GM21447 (cell line): Measurements from ENCODE around the gene DNAJC2.
A peak's percentile ranks its signal among the peaks of the same experiment; 100 is the strongest.

Source experiments
- ATAC-seq: cut with Tn5 transposase; IDR thresholded peaks from one replicate; pipeline ENCODE4 v1.9.1; 2021; ENCODE audit not compliant: unreplicated experiment

Gene DNAJC2

GRCh38 chr7:103344453-103345149 is at the start of gene DNAJC2:
TSS of gene DNAJC2 (minus strand) at chr7:103344767. CDS start at chr7:103344622, 145 bp downstream.
- peak; percentile 80 for ATAC-seq

DNA sequence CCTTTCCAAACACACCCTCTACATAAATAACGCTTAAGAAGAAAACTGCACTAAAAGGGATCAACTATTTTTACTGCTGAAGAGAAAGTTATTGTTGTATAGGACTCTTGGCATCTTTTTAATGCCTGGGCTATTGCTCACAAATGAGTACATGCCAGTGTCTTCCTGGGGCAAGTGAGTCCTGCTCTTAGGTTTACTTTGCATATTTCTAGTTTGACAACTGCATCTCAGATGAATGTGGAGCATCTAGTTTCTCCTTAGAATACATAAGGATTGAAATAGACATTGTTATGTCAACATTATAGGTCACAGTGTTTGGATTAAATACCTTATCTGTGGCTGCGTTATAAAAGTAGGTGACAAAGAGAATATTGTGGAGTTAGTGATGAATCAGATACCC is 47.4 kb upstream of the DNAJC2 start:
- no peak for ATAC-seq

DNA sequence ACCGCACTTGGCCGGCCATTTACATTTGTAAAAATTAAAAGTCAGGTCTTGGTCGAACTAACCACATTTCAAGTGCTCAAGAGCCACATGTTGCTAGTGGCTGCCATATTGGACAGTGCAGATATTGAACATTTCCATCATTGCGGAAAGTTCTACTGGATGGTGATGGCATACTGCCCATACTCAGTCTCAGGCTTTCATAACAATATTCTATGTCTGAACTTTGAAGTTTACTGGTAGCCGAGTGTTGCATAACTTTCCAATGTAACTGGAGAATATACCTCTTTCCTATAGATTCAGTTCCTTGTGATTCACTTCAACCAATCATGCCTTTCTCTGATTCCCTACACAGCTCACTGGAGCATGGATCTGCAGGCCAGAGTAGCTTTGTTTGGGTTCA is 46.6 kb upstream of the DNAJC2 start:
- no peak for ATAC-seq

GRCh38 chr7:103389263-103389662 is 44.7 kb upstream of the DNAJC2 start:
- ATAC-seq, result no peak

- no peak for ATAC-seq
Observed at GRCh38 chr7:103388469-103389140, 44.0 kb upstream of the DNAJC2 start.

- no peak for ATAC-seq
Observed at GRCh38 chr7:103387242-103387641, 42.7 kb upstream of the DNAJC2 start.

GRCh38 chr7:103382032-103382402 is 37.5 kb upstream of the DNAJC2 start:
- no peak for ATAC-seq

- no peak for ATAC-seq
Observed at GRCh38 chr7:103381280-103382031, 36.9 kb upstream of the DNAJC2 start.

DNA sequence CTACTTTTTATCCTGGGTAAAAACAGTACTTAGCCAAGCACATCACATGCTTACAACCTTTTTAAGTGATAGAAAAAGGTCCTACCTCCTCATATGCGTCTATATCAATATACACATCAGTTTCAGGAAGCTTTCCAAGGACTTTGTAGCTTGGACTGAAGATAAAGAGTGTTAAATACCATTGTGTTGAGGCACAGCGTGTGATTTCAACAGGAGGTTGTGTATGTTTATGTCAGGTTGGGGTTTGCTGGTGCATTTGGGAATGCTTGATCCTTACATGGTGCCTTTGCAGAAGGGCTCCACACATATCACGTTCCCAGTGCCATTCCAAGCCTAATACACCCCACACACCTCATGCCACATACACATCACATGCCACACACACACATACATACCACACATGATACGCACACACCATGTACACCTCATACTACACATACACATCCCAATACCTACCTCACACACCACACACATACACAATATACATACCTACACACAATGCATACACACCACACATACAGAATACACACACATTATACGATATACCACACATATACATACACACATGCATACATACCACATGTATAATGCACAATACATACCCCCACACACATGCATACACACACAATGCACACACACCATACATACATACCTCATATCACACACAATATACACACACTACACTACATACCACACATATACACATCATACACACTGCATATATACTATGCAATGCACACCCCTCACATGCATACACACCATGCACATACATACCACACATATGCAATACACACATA is 36.0 kb upstream of the DNAJC2 start:
- ATAC-seq, result no peak

DNA sequence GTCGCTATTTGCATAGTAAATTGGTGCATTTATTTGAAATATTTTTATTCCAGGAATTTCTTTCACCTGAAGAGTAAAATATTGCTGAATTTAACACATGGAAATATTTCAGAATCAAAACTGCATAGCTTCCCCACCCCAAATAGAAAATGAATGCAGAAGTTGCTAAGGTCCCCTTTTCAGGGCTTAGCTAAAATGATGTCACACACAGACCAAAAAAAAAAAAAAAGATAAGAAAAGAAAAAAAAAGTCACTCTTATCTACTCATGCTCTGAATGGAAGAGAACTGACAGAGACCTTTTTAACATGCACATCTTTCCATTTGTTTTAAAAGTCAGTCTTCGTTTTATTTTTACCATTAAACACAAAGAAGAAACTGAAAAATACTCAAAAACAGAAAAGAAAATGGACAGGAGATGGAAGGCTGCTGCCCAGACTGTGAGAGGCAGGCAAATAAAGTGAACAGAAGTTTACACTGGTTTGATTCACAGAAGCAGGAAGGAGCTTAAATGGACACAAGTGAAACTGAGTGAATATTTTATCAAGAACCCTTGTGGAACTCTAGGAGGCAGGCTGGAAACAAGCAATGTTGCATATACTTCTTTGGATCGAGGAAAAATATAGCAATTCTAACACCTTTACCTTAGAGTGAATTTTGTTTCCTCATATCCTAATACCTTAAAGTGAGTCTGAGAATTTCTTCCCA is 34.9 kb upstream of the DNAJC2 start:
- no peak for ATAC-seq

- ATAC-seq, result no peak
Observed at GRCh38 chr7:103373866-103374643, 29.5 kb upstream of the DNAJC2 start.

- no peak for ATAC-seq
Observed at GRCh38 chr7:103369432-103369831, 24.9 kb upstream of the DNAJC2 start.

- no peak for ATAC-seq
Observed at GRCh38 chr7:103349805-103350204, 5.2 kb upstream of the DNAJC2 start.

DNA sequence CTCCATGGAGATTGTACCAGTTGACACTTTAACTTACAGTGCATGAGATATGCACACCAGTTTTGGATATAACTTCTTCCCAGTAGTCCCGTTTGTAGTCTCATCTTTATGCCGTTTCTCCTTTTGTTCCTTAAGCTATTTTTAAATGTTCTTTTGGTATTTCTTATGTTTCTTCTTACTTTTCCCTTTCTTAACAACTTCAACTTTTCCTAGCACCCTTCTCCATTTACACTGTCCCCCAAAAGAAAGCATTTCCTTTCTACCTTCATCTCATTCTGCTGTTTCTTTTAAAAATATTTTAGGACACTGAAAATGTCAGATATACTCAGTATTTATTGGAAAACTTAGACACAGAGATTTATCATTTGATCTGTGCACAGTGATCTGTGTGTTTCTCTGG is 4.4 kb upstream of the DNAJC2 start:
- ATAC-seq, result no peak

DNA sequence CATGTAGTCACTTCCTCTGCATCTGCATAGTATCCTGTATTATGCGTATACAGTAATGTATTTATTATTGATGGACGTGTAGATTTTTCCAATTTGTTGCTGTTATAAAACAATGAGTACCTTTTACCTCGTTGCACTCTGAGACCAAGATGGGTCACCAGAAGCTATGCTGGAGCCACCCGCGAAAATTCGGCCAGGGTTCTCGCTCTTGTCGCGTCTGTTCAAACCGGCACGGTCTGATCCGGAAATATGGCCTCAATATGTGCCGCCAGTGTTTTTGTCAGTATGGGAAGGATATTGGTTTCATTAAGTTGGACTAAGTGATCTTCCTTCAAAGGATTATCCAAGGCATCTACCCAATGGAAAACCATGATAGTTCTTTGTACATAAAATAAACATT is 3.9 kb upstream of the DNAJC2 start:
- no peak for ATAC-seq

- peak; percentile 63 for ATAC-seq
Observed at GRCh38 chr7:103347507-103348267, 3.1 kb upstream of the DNAJC2 start, which contains the start of gene PSMC2. TSS of gene PSMC2 (plus strand) at chr7:103347643. CDS start at chr7:103347712, 69 bp downstream.

GRCh38 chr7:103346396-103346795 is 1.8 kb upstream of the DNAJC2 start:
- no peak for ATAC-seq

- ATAC-seq, result peak; percentile 9
Observed at GRCh38 chr7:103343758-103344452, 662 bp downstream of the DNAJC2 start.
